HG03139 (cell line): ENCODE results near the gene C3orf18.

Source experiments
- ATAC-seq: cut with Tn5 transposase; IDR thresholded peaks from one replicate; pipeline ENCODE4 v1.9.1; 2021; ENCODE audit not compliant: unreplicated experiment

The C3orf18 gene

DNA sequence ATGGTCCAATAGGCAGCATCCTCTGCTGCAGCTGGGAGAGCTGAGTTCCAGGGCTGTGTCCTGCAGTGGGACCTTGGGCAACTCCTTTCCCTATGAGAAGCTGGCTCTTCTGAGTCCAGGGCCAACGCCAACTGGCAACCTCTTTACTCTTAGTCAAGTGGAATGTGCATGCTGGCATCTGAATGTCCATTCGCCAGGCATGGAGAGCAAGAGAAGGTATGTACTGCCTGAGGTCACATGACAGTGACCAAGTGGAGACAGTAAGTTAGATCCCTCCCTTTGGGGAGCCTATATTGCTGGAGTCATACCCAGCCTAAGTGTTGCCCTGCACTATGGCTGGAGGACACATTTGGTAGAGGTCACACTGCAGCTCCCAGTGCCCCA, 13.9 kb upstream of the C3orf18 start:
- ATAC-seq, result no peak

DNA sequence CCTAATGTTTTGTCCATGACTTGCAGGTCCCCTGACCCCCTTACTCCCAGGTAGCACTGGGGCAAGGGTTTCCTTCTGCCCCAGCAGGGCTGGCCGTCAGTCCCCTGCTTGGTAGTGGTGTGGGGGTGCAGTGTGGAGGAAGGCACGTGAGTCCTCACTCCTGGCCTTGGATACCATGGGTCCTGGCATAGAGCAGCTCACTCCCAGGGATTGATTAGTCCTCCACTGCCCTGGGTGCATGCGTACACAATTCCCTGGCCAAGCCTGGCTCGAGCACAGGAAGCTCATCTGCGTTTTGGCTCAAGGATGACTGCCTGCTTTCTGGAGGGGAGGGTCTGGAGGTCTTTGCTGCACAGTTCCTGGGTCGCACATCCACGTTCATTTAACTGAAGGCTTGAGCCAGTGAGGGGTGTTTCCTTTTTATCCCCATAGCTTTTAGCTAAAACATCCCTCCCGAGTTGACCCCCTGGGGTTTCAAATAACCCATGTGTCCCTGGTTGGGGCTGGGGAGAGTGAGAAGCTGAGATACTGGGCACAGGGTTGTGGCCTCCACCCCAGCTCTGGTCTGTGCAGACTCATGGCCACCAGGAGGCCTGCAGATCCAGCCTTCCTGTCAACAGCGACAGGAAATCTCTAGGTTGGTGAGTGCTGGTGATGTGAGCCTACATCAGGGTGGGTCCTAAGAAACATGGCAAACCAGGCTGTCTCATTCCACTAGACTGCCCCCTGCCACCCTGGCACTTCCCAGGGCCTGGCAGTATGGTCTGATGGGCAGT, 13.3 kb upstream of the C3orf18 start:
- ATAC-seq, result no peak

DNA sequence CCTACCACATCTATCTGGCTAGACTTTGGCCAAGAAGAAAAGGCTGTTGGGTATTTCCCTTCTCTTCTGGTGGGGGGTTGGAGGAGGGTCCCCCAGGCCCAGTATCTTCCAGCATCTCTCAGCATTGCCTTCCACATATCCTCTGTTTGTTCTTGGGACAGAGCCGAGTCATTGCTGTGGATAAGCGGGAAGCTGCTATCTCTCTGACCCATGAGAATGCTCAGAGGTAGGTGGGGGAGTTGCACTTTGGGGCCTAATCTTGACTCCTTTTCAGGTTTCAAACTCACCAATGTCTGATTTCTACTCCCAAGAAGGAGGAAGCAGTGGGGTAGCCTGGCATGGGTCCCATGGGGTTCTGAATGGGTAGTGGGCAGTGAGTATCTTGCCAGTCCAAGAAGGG, 9.8 kb upstream of the C3orf18 start:
- no peak for ATAC-seq

DNA sequence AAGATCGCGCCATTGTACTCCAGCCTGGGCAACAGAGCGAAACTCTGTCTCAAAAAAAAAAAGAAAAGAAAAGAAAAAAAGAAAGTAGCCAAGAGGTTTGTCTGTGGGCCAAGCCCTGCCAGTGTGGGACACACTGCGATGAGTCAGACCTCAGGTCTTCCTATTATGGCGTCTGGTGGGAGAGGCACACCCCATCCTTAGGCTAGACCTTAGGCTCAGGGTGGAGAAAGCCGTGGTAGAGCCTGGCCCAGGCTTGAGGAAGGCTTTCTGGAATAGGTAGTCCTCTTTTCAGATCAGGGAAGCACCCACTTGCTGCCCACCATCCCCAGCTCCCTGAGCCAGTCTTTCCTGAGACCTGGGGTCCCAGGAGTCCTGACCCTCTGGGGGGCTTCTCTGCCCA, 7.8 kb upstream of the C3orf18 start:
- no peak for ATAC-seq

DNA sequence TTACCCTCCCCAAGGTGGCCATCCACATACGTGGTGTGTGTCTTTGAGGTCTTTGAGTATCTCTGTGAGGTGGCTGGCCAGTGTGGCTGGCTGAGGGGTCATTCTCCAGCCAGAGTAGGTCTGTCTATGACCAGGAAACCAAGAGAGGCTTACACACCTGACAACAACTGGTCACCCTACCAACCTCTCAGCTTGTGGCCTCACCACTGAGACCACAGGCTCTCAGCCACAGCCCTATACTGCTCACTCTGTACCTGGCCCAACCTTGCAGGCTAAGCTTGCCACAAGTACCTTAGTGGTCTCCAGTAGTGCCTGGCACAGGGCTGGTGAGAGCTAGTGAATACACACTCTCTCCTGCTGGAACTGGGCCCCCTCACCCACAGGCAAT, 6.9 kb upstream of the C3orf18 start:
- ATAC-seq, result no peak

DNA sequence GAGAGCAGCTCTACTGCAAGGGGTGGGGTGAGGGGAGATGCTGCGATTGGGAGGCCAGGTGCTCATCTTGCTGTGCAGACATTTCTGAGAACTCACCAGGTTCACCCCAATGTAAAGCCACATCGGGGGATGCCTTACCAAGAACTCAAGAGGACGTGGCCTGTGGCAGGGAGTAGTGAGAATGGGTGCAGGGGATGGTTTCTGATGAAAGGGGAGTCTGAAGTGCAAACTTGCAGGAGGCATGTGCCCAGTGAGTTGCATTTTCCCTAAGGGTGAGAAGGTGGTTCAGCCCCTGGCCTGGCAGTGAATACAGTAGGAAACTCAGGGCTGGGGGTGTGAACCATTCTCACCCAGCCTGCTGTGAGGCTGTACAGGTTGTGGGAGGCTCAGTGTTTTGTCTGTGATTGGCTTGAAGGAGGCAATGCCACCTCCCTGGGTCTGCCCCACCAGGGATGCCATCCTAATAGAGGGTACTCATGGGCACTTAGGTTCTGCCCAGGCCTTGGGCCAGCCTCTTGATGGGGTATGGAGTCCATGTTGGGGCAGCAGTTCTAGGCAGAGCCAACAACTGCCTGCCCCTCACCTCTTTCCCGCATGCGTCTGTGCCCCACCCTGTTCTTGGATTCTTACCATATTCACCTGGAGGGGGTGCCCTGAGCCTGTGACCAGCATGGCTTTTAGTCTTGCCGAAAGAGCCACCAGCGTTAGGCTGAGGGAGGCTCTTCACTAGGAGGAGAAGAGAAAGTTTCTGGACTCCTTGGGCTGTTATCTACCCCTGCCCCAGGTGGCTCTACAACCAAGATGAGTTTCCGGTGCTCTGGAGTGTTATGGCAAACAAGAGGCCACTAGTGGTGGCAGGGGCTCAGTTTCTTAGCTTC, 6.3 kb upstream of the C3orf18 start:
- no peak for ATAC-seq

DNA sequence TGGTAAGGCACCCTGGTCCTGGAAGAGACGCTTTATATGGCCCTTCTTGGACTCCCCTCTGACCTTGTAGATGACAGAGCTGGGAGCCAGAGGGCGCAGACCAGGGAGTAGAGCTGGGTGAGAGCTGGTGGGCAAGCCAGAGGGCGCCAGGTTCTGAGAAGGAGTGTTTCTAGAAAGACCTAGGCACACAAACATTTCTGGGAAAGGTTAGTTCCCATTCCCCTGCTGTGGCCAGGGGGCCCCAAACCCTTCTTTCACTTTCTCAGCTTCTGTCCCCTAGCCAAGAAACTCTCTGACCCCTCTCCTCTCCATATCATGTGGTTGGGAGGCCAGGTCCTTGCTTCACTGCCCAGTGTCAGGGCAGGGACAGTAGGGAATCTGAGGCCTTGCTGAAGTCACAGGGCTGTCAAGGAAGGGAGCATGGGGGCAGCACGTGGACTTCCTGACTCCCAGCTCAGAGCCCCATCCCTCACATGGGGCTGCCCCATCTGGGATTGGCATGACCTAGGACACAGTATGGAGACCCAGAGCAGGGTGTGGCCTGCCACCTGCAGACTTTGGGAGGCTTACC, 5.3 kb upstream of the C3orf18 start:
- no peak for ATAC-seq

DNA sequence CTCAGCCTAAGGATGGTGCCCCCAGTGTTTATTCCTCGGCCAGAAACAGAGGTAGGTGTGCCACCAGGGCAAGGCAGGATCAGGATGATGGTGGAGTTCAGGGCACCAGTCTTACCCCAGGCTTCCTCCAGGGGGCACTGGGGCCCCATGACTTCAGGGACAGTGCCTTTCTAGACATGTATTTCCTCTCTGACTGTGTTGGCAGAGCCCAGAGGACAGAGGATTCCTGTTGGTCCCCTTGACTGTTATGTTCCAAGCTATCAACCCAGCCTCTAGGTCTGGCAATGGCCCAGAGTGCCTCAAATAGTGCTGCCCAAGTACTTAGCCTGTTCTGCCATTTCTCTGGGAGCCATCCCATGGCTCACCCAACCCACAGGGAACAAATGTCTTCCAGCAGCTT, 4.6 kb upstream of the C3orf18 start:
- ATAC-seq, result no peak

DNA sequence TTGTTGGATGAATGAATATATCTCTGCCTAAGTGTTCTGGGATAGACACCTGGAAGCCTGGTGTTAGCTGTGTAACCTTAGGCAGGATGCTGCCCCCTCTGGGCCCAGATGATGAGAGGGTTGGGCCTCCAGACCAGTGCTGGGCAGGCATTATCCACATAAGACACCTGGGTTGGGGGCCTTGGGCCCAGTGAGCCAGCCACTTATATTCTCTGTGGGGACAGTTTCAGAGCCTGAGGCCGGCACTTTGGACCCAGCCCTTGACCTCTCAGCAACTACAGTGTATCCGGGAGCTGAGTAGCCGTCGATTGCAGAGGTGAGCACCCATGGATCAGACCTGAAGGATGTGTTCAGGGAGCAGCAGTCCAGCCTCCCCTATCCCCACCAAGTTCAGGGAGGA, 3.9 kb upstream of the C3orf18 start:
- ATAC-seq, result no peak

DNA sequence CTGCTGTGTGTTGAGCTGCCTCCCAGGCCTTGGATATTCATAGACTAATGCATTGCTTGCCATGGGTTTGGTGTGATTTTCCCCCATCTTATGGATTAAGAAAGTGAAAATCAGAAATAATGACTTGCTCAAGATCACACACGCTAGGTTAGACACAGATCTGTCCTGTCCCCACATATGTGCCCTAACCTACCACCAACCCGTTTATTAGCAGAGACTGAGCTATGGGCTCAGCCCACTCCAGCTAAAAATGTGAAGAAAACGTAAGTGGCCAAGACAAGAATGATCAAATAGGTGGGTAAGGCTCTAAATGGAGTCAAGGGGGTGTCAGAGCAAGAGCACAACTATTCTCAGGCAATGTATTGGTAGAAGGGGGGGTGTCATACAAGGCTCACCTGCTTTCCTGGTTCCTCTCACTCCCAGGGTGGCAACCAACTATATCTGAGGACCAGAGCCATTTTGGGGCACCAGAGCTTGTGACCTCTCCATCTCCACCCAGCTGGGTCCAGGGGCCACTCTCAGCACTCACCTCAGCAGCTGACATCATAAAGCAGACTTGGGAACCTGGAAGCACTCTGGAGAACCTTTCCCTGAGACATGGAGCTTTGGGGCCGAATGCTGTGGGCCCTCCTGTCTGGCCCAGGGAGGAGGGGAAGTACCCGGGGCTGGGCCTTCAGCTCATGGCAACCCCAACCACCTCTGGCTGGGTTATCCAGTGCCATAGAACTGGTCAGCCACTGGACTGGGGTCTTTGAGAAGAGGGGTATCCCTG, 3.1 kb upstream of the C3orf18 start:
- no peak for ATAC-seq

DNA sequence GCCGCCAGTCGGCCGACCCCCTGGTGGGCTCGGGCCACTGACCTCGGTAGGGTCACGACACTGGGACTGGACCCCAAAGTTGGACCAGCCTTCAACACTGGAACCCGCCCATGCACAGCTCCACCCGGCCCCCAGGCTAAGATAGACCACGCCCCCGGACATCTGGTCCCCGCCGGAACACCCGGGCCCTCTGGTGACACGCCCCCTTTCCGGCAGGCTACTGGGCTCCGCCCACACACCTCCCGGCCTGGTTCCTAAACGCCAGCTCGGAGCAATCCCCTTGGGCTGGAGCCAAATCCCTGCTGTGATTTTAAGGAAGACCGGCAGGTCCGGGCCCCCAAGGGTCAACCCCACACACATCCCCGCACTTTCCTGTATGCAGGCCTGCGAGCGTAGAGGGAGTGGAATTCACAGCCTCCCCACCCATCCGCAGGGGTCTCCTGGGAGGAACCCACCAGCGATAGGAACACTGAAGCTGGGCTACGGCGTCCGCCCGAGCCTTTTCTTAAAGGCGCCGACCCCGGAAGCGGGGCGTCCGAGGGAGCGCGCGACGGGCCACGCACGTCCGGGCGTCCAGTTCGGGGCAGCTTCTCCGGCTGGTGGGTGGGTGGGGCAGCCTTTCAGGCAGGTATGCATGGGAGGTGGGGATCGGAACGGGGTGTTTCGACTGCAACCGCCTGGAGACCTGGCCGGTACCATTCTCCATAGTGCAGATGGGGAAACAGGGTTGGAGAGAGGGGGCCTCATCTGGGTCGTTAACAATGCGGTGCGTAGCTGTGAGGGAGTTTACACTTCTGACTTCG, 1.6 kb upstream of the C3orf18 start, which contains the start of gene HEMK1:
Gene HEMK1, plus strand, starts transcription at position 576 of the 803 bp plus-strand sequence. CDS start 1,583 bp downstream, outside the sequence.
- ATAC-seq, result peak; percentile 62

DNA sequence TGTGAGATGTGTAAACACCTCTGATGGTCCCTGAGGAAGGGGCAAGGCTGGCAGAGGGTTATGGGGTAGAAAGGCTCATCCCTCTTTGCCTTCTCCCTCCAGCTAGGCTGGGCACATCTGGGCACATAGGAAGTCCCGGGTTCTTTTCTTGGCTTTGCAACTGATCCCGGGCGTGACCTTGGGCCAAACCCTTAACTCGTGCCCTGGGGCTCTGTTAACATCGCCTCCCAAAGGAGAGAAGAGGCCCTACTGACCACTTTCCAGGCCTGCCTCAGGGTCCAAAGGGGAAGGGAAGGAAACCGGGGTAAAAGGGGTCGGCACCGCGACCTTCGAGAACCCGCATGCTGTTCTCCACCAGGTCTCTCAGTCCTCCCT, 549 bp downstream of the C3orf18 start:
- no peak for ATAC-seq

DNA sequence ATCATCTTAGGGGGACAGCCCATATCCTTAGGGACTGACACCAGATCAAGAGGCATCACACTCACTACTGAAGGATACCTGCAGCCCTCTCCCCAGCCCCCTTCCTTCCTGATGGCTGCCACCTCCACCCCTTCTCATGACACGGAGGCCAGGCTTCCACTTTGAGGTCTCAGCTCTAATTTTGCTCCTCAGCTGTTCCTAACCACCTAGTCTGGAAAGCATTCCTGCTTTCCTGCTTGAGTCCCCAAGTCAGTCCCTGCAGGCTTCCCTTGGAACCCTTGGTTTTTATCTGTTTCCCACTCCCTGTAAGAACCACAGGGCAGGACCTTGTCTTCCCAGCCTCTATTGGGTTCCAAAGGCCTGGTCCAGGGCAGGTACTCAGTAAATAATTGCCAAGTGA, 3.2 kb downstream of the C3orf18 start:
- no peak for ATAC-seq

DNA sequence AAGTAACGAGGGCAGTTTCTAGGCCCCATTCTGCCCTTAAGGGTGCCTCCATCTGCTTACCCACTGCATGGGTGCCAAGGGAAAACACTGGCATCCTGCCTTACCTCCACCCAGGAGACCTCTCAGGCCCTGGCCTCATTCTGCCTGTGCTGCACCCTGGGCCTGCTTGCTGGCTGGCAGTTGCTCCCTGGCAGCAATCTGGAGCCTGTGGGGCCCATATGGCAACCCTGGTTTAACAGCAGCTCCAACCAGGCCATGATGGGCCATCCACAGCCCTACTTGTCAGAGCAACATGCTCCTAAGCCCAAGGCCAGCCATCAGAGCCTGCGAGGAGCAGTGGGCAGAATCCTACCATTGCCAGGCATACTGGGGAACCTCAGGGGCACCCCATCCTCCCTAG, 3.7 kb downstream of the C3orf18 start:
- no peak for ATAC-seq

DNA sequence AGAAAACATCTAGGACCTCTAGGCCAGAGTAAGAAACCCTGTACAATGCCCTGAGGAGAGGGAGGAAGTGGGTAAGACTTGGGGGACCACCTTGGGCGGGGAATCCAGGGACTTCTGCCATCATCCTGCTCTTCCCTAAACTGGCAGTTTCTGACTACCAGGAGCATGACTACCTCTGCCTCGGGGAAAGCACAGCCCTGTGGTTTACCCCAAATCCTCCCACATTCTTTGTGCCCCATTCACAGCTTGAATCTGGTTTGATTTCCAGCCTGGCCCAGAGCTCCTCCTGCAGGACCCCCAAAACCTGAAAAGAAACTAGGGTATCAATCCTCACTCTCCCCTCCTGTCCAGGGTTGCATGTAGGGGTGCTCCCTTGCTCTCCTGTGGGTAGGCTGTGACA, 4.7 kb downstream of the C3orf18 start:
- no peak for ATAC-seq

DNA sequence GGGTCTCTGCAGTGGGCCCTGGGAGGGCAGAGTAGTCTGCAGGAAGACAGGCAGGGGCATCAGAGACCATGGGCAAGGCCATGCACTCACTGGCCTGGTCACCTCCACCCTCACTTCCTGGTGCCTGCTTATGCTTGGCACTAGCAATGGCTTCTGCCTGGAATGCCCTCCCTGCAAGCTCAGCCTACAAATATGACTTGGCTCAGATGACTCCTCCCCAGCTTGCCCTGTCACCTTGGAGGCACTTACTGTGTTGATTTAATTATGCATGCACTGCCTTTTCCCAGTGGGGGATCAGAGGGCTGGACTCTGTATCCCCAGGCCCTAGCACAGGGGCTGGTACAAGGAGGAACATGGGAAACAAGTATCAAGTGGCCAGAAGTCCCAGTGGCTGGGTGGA, 7.8 kb downstream of the C3orf18 start:
- ATAC-seq, result no peak

DNA sequence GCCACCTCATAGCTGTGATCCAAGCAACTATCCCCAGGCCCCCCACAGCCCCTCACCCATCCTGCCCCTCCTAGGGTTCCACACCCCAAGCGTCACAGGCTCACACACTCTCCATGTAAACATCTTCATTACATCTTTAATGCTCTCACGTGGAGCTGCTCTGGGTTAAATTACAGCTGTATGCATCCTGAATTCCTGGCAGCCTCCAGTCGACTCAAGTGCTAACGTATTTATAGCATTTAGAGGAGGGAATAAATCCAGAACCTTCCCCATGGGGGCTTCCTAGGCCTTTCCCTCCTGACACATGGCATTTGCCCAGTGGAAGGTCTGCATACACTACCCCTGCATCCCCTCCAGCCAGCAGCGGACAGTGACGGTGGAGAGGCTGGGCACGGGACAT, 9.6 kb downstream of the C3orf18 start:
- ATAC-seq, result no peak

DNA sequence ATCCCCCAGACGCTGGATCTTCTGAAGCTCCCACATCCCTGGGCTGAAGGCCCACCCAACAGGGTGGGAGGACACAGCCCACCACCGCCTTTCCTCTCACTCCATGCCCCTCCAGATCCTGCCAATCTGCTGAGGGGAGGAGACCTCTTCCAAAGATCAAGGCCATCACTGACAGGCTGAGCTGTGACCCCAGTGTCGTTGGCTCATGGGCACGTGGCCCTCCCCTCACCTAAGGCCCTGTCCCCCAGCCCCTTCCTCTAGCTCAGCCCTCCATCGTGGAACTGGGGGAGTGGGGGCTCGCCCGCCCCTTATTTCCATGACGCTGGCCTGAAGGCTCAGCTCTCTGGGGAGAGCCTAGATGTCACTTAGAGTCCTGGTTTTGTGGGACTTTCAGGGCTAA, 10.4 kb downstream of the C3orf18 start:
- ATAC-seq, result no peak

DNA sequence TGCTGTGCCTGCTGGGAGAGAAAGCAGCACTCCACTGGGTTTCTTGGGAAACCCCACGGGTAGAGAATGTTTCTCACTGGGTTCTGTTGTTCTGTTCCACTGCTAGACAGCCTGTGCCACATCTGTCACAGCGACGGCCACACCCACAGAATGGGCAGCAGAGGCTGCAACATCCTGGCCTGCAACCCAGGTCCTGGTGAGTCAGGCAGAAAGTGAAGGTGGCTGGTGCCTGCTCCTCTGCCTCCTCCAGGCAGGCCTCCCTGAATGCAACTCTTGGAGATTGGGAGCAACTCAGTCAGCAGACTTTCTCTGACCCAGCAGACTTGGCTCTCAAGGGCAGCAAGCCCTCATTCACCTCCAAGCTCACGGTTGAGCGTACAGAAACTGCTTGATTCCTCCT, 13.0 kb downstream of the C3orf18 start:
- no peak for ATAC-seq

DNA sequence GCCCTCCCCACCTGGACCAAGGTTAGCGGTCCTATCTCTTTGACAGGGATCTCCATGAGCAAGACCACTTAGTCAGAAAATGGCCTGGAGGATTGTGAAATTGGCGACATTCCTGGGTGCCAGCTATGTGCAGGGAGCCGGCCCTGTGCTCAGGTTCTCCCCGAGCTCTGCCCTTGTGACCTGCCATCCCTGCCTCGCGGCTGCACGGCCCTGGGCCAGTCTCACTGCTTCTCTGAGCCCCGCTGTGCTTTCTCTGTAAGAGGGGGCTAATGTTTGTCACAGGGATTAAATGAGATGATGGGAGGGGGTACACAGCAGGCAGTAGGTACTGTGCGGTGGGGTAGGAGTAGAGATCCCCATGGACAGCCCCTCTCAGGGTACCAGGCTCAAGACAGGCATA, 14.9 kb downstream of the C3orf18 start:
- ATAC-seq, result no peak
